ENCODE measurements around the gene PNMT.
A peak's percentile ranks its signal among the peaks of the same experiment; 100 is the strongest.

The PNMT gene

DNA sequence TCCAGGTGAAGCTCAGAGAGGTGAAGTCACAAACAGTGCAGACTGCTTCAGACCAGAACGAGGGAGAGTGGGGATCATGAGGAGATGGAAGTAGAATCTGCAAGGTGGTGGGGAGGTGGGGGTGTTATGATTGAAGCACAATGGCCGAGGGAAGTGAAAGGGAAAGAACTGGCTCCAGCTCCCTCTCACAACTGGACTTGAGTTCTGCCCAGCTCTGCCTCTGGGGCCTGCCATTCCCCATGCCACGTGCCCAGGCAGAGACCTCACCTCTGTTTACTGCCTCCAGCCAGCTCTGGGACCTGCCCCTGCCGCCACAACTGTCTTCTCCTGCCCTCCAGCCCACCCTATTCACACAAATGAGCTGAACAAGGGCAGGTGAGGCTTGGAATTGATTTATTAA lies 2.5 kb downstream of the PNMT start:
- no peak for ATAC-seq

DNA sequence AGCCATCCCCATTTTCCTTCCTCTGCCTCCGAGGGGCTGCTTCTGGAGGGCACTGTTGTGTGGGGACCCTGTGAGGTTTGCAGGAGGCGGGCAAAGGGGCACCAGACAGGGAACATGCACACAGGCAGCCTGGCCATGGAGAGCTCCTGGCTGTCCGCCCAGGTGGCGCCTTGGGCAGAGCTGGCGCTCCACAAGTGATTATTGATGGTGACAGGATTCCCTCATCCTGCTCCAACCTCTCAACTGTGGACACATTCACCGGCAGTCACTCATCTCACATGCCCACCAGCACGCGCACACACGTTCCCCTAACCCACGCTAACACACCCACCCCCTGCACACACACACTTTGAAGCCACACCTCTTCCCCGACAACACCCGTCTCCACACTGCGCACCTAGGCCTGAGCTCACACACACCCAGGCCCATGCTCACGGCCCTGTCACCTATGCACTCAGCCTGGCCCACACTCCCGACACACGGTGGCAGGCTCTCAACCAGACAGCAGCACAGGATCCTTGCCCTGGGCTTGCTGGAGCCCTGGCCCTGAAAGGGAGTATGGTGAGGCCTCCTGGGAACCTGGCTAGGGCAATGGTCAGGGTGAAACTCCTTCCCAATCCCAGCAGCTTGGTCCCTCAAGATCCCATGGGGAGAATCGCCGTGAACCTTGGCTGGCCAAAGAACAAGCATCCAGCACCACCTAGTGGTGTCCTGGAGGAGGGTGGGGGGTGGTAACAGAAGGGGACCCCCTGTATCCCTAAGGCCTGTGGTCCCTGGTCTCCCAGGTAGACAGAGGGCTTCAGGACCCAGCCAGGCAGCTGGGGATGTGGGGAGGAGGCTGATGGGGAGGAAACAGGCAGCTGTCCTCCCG lies 3.6 kb downstream of the PNMT start:
- ATAC-seq = no peak

DNA sequence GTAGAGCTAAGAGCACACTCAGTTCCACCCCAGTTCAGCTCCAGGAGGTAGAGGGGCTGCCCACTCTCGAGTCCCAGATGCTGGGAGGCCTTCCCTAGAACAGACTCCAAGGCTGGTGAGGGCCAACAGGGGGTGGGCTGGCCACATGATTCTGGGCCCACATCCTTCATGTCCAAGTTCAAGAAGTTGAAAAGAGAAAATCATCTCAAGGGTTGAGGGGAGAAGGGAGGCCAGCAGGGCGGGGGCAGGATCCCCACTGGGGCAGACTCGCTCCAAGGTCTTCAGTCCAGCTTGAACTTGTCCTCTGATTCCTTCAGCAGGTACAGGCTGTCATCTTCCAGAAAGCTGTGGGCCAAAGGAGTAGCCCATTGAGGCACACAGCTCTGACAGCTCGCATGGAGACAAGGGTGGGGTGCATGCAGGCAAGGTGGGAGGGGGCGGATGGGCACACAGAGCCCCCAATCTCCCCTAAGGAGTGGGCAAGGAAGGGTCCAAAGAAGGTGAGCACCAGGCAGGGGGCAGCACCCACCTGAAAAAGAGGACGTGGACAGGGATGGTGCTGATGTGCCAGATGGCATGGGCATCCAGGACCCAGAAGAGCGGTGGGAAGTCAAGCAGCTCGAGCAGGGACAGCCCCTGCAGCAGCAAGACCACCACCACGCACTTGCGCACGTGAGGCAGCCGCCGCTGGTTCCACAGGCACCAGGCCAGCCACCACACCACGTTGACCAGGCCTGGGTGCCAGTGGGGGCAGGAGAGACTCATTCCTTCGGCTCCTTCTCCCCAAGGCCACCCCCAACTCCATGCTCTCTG lies 4.5 kb downstream of the PNMT start:
- ATAC-seq = no peak

DNA sequence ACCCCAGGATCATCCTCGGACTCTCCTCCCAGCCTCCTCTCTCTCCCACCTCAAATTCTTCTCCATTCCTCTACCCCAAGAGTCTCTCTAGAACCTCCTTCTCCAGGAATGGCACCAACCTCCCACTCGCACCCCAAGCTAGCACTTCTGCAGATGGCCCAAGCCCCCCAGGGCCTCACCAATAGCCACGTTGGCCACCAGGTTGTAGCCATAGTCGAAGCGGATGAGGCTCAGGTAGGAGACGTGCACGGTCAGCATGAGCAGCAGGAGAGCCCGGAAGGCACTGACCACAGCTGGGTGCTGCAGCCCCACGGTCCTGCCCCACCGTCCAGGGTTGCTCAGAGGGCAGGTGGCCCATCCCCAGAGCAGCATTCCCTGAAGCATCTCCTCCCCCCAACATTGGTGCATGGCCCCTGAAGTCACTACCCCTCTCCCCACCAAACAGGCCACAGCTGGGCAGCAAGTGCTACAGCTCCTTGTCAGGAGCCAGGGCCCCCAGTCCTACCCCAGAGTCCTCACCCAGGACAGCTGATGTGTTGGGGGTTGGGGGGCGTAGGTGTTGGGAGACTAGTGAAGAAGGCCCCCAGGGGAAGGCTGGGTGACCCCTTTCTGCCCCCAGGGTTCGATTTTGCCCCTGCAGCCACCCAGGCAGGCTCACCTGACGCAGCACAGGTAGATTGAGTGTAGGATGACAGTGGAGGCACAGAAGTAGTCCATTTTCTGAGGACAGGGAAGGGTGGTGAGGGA lies 5.3 kb downstream of the PNMT start:
- ATAC-seq = no peak

DNA sequence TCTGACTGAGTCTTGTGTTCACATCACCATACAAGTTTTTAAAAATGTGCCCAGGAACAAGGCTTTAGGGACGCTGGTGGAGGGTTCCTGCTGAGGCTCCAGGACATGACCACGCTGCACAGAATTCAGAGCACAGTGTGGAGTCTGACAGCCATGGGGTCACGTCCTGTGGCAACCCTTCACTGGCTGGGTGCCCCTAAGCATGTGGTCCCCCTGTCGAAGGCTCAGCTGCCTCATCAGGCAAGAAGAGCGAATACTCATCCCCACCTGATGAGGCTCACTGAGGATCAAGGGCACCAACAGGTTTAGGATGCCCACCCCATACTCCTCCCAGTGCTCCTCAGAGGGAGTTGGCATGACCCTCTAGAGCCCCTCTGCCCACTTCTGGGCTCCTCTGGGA lies 5.9 kb downstream of the PNMT start:
- ATAC-seq = no peak

DNA sequence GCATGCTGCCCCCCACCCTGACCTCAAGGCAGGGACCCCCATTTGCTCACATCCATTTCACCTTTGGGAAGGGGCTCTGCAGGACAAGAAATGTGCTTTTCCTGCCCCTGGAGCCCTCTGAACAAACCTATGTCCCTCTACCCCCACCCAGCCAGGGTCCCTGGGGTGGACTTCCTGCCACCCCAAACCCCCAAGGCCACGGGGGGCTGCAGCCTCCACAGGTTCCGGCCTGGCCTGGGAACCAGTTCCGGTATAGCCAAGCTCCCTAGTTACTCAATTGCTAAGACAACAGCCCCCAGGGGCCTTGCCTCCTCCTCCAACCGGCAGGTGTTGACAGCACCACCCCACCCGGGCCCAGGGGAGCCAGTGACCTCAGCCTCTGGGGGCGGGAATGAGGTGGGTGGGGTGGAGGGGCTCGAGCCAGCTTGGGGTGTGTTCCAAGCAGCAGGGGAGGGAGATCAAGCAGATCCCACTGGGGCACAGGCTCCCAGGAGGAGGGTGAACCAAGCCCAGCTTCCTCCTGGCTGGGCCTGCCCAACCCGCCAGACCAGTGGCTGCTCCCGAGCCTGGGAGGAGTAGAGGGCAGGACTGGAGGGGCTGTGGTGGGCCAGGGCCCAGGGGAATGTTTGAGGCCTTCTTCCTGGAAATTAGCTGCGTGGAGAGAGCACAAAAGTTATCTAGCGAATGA lies 6.6 kb downstream of the PNMT start:
- no peak for ATAC-seq

DNA sequence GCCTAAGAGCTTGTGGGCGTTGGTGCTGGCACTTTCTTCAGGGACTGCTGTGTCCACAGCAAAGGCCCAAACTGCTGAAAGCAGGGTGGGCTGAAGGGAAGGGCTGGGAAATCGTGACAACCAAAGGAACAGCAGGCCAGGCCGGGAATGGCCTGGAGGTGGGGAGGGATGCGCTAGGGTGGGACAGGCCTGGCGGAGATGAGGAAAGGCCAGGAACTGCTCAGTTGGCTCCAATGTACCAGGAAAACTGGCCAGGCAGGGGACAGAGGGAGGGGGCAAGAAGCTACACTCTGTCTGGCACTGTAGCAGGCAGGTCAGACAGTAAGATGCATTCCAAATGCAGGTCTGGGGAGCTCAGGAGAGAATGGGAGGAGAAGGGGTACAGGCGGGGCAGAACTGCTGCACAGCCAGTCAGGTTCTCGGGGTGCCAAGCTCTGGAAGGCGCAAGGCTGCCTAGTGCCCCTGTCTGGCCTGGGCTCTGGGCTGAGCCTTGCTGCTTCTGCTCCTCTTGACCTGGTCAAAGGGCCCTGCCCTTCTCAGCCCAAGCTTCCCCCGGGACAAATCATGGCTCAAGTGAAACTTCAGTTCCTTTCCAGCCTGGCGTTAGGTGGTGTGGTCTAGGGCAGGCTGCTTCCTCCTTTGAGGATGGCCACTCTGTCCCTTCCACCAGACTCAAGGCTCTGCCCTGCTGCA lies 7.3 kb downstream of the PNMT start:
- no peak for ATAC-seq

DNA sequence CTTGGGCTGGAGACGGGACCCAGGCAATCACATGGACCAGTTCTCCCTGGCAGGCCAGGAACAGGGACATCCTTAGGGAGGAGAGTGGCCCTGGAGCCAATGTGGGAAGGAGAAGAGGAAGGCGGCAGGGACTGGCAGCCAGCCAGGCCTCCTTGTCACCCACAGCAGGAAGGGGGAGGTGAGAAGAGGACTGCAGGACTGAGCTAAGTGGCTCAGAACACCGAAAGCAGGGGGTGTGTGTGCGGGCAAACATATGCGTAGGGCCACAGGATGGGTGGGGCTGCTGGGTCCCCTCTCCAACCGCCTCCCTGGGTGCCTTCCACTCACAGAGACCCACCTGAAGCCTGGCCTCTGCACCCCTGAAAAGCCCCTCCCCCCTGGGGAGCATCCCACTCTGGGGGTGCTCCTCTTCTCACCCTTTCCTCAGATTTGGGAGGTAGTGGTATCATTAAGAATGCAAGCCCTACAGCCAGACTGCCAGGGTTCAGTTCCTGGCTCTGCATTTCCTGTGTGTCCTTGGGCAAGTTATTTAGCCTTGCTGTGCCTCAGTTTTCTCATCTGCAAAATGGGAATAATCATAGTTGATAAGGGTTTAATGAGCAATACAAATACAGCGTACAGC lies 8.1 kb downstream of the PNMT start:
- peak; percentile 49 to 55 for ATAC-seq

DNA sequence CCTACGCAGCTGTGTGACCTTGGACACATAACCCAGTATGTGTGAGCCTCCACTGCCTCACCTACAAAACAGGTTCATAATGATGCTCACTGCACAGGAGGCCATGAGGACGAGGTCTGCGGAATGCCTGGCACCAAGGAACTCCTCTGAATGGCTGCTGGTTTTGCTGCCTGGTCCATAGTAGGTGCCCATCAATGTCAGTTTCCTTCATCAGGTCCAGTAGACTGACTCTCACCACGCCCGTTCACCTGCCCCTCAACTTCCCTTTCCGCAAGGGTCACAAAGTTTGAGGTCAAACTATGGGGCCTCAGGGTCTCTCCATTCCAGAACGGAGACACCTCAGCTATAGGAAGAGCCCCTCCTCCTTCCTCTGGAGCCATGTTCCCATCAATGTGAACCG lies 8.8 kb downstream of the PNMT start:
- no peak for ATAC-seq

DNA sequence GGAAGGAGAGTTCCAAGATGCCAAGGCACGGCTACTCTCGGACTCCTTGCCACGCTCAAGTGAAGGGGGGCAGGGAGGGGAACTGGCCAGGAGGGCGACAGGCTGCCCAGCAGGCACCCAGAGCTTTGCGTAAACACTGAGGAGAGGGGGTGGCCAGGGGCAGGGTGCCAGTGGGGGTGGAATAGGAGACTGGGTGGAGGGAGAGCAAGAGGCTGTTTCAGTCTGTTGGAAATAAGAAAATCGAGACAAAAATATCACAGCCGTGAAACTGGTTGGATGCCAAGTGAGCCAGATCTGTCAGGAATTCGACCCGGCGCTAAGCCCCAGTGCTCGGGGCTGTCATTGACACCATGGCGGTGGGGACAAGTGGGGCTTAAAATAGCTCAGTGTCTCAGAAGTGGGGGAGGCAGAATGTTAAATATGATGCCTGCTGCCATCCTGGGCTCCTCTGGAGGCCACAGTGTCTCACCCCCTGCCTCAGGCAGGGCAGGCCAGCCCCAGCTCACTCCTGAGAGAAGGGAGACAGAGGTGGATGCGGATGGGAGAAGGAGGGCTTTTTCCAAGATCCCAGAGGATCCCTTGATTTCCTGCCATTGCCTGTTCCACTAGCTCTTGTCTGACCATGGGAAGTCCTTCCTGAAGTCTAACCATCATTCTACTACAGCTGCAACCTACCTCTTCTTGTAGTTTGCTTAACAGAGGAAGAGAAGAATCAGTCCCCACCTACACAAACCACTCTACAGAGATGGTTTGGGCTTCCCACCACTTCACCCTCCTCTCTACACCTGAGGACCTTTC lies 9.5 kb downstream of the PNMT start:
- ATAC-seq = no peak

DNA sequence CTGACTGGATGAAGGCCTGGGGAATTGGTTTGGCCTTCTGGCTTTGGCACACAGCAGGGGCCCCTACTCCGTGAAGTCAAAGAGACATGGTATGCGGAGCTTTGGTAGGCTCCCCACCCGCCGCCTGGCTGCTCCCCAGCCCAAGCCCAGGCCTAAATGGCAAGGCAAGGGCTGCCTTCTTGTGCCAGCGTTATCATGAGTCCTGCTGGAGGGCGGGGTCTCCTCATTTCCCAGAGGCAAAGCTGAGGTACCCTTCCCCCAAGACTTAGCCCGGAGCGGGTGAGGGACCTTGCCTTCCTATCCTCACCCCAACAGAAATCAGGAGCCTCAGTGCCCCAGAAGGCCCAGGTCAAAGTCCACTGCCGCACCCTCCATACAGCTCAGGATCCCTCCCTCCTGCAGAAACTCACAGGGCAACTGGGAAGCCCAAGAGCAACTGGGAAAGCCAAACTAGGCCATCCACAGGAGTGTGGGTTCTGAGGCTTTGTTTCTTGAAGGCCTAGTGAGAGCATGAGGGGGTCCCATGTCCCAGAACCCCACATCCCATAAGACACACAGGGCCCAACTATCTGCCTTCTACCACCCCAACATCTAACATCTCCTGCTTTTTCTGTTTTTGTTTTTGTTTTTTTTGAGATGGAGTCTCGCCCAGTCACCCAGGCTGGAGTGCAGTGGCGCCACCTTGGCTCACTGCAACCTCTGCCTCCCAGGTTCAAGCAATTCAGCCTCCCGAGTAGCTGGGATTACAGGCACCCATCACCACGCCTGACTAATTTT lies 10.3 kb downstream of the PNMT start:
- no peak for ATAC-seq

DNA sequence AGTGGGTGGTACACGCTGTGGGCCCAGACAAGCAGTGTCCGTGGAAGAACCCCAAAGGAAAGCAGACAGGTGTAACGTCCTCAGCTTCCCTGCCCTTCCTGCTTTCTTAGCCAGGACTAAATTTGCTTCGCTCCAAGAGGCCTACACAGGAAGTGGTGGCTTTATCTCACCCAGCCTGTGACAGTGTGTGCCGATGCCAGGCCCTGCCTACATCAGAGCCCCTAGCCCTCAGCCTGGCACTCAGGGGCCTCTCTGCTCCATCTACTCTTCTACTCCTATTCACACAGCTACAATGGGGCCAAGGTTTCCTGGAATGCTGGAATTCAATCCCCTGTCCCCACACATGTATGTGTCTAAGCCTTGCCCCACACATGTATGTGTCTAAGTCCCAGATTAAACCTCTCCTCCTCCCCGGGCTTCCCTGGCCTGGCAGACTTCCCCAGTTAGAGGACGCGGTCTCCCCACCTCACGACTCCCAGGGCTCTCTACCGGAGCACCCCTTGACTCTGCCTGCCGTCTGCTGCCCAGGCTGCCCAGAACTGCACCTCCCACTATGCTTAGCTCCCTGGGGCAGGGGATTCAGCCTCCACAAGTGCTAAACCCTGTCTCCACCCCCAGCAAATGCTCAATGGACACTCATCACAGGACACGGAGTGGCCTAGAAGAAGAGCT lies 11.4 kb downstream of the PNMT start:
- peak; percentile 75 to 78 for ATAC-seq

DNA sequence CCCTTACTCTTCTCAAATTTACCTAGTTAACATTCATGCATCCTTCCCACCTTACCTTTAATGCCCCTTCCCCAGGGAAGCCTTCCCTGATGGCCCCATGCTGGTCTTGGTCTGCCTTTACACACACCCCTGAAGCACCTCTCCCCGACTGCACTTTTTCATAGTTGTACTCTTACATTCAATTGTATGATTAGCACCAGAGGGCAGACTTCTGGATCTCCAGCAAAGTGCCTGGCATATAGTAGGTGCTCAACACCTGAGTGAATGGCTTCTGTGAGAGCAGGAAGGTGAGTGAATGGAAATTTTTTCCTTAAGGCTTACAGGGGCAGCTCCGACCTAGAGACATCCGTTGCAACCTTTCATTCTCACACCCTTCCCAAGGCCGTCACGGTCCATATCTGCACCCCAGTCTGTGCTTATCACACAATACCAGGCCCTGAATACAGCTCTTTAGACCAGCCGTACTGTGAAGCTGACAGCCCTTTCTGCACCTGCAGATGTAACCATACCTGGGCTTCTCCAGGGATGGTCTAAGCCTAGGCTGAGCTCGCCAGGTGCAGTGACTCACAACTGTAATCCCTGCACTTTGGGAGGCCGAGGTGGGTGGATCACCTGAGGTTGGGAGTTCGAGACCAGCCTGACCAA lies 15.2 kb downstream of the PNMT start:
- ATAC-seq = no peak

DNA sequence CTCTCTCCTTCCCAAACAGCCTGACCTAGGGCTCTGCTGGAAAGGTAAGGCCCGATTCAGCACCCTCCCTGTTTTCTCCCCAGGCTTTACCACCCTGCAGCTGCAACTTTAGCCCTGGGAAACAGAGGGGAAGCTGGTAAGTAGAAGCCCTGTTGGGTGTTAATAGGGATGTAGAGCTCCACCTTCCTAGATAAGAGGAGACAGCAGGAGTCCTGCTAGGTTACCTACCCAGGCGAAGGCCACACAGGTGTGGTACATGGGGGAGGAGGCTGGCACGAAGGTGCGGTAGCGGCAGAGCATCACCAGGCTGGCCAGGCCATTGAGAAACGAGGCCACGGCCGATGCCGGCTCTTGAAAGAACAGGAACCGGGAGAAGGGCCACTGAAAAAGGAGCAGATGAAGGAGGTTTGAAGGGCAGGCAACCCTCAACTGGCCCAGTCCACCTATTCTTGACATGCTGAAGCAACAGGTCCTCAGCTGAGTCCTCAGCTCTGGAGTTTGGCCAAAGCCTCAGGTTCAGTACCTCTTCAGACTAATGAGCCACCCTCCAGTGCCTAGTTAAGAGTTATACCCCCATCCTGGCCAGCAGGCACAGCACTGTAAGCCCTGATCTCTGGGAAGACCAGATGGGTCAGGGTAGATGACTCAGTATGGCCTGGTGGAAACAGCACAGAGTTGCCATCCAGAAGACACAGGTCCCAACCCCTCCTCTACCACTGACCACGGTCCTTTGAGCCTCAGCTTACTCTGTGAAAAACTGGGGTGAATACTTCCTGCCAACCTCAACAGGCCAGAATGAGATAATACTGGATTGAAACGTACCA lies 16.3 kb downstream of the PNMT start:
- ATAC-seq = no peak

DNA sequence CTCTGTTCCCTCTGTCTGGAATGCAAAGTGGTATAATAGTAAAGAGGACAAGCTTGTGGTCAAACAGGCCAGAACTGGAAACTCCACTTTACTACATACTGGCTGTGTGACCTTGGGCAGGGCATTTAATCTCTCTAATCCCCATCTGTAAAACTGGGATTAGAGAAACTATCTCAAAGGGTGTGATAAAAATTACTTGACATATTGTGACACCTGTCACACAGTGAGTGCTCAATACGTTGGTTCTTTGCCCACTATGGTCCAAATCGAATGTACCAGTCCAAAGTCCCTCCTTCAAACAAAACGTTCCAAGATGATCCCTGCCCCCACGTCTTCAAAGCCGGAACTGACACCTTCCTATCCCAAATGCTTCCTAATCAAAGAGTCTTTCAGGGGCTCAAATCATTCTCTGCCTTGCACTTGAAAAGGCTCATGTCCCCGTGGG lies 18.9 kb downstream of the PNMT start:
- ATAC-seq = no peak

DNA sequence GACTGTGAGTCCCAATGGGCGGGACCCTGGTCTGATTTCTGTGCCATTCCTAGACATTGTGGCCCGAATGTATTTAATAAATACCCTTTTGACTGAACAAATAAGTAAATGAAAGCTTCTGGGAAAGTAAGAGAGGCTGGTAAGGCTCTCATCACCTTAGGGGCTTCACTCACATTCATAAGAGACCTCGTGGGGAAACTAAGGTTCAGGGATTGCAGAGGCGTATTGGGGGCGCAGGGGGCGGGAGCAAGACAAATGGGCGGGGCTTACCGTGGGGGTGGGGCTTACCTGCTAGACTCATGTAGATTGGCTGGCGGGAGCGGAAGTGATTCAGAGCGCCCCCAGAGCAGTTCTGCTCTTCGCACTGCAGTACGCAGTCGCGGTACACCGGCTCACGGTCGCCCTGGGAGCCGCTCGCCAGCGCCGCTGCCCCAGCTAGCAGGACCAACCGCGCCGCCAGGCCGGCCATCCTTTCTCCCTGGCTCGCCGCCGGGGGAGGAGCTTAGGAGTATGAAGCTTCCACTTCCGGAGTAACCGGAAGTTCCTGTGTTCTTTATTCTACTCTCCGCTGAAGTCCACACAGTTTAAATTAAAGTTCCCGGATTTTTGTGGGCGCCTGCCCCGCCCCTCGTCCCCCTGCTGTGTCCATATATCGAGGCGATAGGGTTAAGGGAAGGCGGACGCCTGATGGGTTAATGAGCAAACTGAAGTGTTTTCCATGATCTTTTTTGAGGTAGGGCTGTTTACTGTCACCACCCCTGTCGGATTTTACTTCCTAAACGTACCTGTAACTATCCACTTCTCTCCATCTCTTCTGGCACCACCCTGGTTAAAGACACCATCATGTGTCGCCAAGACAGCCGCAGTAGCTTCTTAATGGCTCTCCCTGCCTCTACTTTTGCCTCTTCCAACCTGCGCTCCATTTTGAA lies 19.6 kb downstream of the PNMT start, which contains the start of gene PGAP3:
Gene PGAP3, minus strand, starts transcription at position 512 of the 929 bp plus-strand sequence. Its CDS starts 43 bp downstream, at position 469.
- ATAC-seq = peak; percentile 91 to 94

DNA sequence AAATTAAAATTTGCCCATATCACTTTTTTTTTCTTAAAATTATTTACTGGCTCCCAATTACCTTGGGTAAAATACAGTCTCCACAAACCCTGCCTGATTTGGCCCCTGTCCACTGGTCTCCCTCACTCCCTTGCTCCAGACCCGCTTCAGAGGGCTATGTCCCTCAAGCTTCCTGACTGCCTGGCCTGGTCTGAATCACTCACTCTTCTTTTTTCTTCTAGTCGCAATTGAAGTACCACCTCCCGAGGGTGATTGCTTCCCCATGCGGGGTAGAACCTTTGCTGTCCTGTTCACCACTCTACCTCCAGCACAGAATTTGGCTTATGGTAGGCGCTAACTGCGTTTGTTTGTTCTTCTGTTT lies 20.2 kb downstream of the PNMT start:
- no peak for ATAC-seq

Measured in activated CD4-positive, CD25-positive, alpha-beta regulatory T cell treated with anti-CD3 and anti-CD28 coated beads, Interleukin-2, amount 50 U/mL, for 24 hours (primary cell).